WTC11 (cell line): ENCODE results near the gene OVCA2. TPM values are rescaled to one million over a fixed set of nuclear protein-coding genes. Genes with fewer than 3 reads are reported as not detected.

Experiments used
- ATAC-seq: fragments of 200-7000 bp; cut with Tn5 transposase; 2 replicates; pipeline ENCODE4 v1.10.0; 2021; ENCODE audit warnings: mild to moderate bottlenecking, moderate library complexity
- CTCF ChIA-PET: fragments of 300-600 bp; sonication (Branson Sonifier 250); formaldehyde crosslinking; loops from one replicate; lab custom pipeline; 2021; ENCODE audit warnings: antibody characterized with exemption; lab: Charles Lee
- POLR2A ChIA-PET: fragments of 350-600 bp; sonication (Branson Sonifier 250); formaldehyde crosslinking; loops from one replicate; lab custom pipeline; 2021; ENCODE audit warnings: antibody characterized with exemption; lab: Charles Lee
- DNase-seq: peaks from one replicate; pipeline ENCODE4 v3.0.0; 2021; ENCODE audit warnings: low spot score
- H3K27ac Mint-ChIP-seq: 2 replicates; pipeline ENCODE4 v1.8.0; 2021; ENCODE audit warnings: mixed read lengths
- H3K27me3 Mint-ChIP-seq: 2 replicates; pipeline ENCODE4 v1.8.0; 2021; ENCODE audit warnings: low read depth, mild to moderate bottlenecking, moderate library complexity, mixed read lengths
- H3K36me3 Mint-ChIP-seq: 2 replicates; pipeline ENCODE4 v1.8.0; 2021; ENCODE audit warnings: mixed read lengths
- H3K4me1 Mint-ChIP-seq: 2 replicates; pipeline ENCODE4 v1.8.0; 2022; ENCODE audit warnings: mixed read lengths
- H3K4me3 Mint-ChIP-seq: 2 replicates; pipeline ENCODE4 v1.8.0; 2021; ENCODE audit warnings: mild to moderate bottlenecking, moderate library complexity, mixed read lengths
- H3K9me3 Mint-ChIP-seq: 2 replicates; pipeline ENCODE4 v1.8.0; 2021; ENCODE audit warnings: mixed read lengths
- ATF1 ChIP-seq: sonication (generic); formaldehyde crosslinking; IDR thresholded peaks from 2 replicates; pipeline ENCODE4 v1.8.1; 2023; ENCODE audit warnings: mild to moderate bottlenecking, moderate library complexity, missing genetic modification reagents
- FOXK1 ChIP-seq: sonication (generic); formaldehyde crosslinking; IDR thresholded peaks from 2 replicates; pipeline ENCODE4 v1.8.0; 2022; ENCODE audit warnings: mild to moderate bottlenecking, moderate library complexity, missing genetic modification reagents
- HMGA2 ChIP-seq: fragments of 250-450 bp; sonication (Bioruptor Pico); IDR thresholded peaks from 2 replicates; pipeline ENCODE4 v1.4.0; 2021; ENCODE audit warnings: mild to moderate bottlenecking, moderate library complexity
- IRF2 ChIP-seq: sonication (generic); formaldehyde crosslinking; IDR thresholded peaks from 2 replicates; pipeline ENCODE4 v1.8.0; 2022; ENCODE audit warnings: low read depth, missing genetic modification reagents, borderline replicate concordance
- KAT7 ChIP-seq: sonication (generic); formaldehyde crosslinking; IDR thresholded peaks from 2 replicates; pipeline ENCODE4 v1.8.1; 2023; ENCODE audit warnings: missing genetic modification reagents, mild to moderate bottlenecking, borderline replicate concordance
- NFE2L1 ChIP-seq: sonication (generic); formaldehyde crosslinking; IDR thresholded peaks from 2 replicates; pipeline ENCODE4 v1.8.1; 2023; ENCODE audit warnings: missing genetic modification reagents
- PRRX2 ChIP-seq: fragments of 250-450 bp; sonication (Bioruptor Pico); IDR thresholded peaks from 2 replicates; pipeline ENCODE4 v1.8.0; 2021; ENCODE audit warnings: mild to moderate bottlenecking
- SP1 ChIP-seq: sonication (generic); formaldehyde crosslinking; conservative IDR thresholded peaks from 2 replicates; pipeline ENCODE4 v1.8.1; 2022; ENCODE audit warnings: missing genetic modification reagents
- TEAD1 ChIP-seq: sonication (generic); formaldehyde crosslinking; IDR thresholded peaks from 2 replicates; pipeline ENCODE4 v1.8.0; 2022; ENCODE audit warnings: mild to moderate bottlenecking, missing genetic modification reagents
- ZBTB21 ChIP-seq: sonication (generic); formaldehyde crosslinking; IDR thresholded peaks from 2 replicates; pipeline ENCODE4 v1.8.1; 2023; ENCODE audit warnings: mild to moderate bottlenecking, missing genetic modification reagents, borderline replicate concordance
- ZNF396 ChIP-seq: fragments of 250-450 bp; sonication (Bioruptor Pico); IDR thresholded peaks from 2 replicates; pipeline ENCODE4 v1.8.0; 2021; ENCODE audit warnings: mild to moderate bottlenecking, moderate library complexity, borderline replicate concordance
- total RNA-seq: library from RNA; stranded (reverse); gene quantifications from 3 replicates; pipeline ENCODE4 v1.2.3, GENCODE V29; 2021
- TF ChIP-seq, protein P1 (sequence below): sonication (generic); formaldehyde crosslinking; IDR thresholded peaks from 2 replicates; pipeline ENCODE4 v1.8.1; 2022; ENCODE audit warnings: missing genetic modification reagents, borderline replicate concordance
- TF ChIP-seq, protein P2 (sequence below): fragments of 250-450 bp; sonication (Bioruptor Pico); IDR thresholded peaks from 2 replicates; pipeline ENCODE4 v1.9.0; 2021; ENCODE audit warnings: mild to moderate bottlenecking
- TF ChIP-seq, protein P3 (sequence below): fragments of 250-450 bp; sonication (Bioruptor Pico); IDR thresholded peaks from 2 replicates; pipeline ENCODE4 v1.9.0; 2021; ENCODE audit warnings: mild to moderate bottlenecking
- TF ChIP-seq, protein P4 (sequence below): sonication (generic); formaldehyde crosslinking; conservative IDR thresholded peaks from 2 replicates; pipeline ENCODE4 v1.8.1; 2023; ENCODE audit warnings: mild to moderate bottlenecking, low read depth, missing genetic modification reagents, moderate library complexity
- TF ChIP-seq, protein P5 (sequence below): sonication (generic); formaldehyde crosslinking; IDR thresholded peaks from 2 replicates; pipeline ENCODE4 v1.8.0; 2023; ENCODE audit warnings: mild to moderate bottlenecking, missing genetic modification reagents
- TF ChIP-seq, protein P6 (sequence below): sonication (generic); formaldehyde crosslinking; IDR thresholded peaks from 2 replicates; pipeline ENCODE4 v1.8.1; 2023; ENCODE audit warnings: mild to moderate bottlenecking, moderate library complexity, missing genetic modification reagents

OVCA2 gene
- total RNA-seq, 1 experiment from 2014 or later: 23.5 TPM

DNA sequence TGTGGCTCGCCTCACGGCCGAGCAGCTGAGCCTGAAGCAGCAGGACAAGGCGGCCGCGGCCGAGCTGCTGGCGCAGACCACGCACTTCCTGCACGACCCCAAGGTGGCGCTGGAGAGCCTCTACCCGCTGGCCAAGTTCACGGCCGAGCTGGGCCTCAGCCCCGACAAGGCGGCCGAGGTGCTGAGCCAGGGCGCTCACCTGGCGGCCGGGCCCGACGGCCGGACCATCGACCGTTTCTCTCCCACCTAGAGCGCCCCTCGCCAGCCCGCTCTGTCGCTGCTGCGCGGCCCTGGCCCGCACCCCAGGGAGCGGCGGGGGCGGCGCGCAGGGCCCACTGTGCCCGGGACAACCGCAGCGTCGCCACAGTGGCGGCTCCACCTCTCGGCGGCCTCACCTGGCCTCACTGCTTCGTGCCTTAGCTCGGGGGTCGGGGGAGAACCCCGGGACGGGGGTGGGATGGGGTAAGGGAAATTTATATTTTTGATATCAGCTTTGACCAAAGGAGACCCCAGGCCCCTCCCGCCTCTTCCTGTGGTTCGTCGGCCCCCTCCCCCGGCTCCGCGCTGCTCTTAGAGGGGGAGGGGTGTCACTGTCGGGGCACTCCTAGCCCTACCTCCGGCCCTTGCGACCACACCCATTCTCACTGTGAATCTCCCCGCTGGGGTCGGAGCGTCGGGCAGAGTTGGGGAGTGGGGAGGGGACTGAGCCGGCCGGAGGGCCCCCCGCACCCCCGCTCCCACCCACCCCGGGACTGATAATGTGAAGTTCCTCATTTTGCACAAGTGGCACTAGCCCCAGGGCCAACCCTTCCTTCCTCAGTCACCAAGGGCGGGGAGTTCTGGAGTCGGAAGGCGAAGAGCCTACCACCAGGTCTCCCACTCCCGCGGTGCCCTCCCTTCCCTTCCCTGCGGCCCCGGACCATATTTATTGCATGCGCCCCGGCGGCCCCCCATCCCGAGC, 17.0 kb downstream of the OVCA2 start (continued):
- TF ChIP-seq, protein P1, sequence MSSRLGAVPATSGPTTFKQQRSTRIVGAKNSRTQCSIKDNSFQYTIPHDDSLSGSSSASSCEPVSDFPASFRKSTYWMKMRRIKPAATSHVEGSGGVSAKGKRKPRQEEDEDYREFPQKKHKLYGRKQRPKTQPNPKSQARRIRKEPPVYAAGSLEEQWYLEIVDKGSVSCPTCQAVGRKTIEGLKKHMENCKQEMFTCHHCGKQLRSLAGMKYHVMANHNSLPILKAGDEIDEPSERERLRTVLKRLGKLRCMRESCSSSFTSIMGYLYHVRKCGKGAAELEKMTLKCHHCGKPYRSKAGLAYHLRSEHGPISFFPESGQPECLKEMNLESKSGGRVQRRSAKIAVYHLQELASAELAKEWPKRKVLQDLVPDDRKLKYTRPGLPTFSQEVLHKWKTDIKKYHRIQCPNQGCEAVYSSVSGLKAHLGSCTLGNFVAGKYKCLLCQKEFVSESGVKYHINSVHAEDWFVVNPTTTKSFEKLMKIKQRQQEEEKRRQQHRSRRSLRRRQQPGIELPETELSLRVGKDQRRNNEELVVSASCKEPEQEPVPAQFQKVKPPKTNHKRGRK: no peak
- TF ChIP-seq TEAD1 (CRISPR knock-in tag): no peak
- TF ChIP-seq, protein P2, sequence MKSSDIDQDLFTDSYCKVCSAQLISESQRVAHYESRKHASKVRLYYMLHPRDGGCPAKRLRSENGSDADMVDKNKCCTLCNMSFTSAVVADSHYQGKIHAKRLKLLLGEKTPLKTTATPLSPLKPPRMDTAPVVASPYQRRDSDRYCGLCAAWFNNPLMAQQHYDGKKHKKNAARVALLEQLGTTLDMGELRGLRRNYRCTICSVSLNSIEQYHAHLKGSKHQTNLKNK: no peak
- TF ChIP-seq PRRX2 (CRISPR knock-in tag): no peak

DNA sequence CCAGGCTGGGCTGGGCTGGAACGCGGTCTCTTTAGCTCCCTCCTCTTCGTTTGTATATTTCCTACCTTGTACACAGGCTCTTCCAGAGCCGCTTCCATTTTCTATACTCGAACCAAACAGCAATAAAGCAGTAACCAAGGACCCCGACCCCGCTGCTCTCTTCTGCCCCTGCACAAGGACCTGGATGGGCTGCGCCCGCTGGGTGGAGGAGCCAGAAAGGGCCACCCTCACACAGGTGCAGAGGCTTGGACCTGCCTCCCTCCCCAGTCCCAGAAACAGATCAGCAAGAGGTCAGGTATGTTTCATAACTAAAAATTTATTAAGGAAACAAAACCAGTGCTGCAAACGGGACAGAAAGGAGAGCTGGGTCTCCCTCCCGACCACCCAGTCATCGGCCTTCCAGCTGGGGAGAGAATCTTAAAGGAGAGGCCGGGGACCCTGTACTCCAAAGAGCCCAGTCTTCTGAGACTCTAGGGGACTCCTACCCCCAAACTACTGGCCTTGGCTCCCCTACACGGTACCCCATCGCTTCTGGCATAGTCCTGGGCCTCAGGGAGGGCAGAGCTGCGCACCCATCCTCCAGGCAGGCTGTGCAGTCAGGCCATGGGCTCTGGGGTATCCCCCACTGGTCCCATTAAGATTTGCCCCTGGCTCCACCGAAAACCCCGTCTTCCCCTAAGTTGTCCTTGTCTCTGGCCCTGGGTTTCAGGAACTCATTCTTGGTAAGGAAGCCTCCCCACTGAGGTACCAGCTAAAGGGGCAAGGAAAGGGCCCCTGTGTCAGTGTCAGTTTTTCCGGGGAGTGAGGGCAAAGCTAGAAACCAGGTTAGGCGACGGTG, 17.9 kb downstream of the OVCA2 start:
- CTCF ChIA-PET: interaction anchor here (0.6 to 6.2 kb wide), 12 partner anchors 11 to 323 kb away, joined by 3 to 229 read pairs (median 8); no protein-coding TSS in a partner anchor
- peak overlapping the region; percentile 61 for H3K4me3 Mint-ChIP-seq
- DNase-seq (no peak), ATAC-seq (no peak)
- TF ChIP-seq, protein P3, sequence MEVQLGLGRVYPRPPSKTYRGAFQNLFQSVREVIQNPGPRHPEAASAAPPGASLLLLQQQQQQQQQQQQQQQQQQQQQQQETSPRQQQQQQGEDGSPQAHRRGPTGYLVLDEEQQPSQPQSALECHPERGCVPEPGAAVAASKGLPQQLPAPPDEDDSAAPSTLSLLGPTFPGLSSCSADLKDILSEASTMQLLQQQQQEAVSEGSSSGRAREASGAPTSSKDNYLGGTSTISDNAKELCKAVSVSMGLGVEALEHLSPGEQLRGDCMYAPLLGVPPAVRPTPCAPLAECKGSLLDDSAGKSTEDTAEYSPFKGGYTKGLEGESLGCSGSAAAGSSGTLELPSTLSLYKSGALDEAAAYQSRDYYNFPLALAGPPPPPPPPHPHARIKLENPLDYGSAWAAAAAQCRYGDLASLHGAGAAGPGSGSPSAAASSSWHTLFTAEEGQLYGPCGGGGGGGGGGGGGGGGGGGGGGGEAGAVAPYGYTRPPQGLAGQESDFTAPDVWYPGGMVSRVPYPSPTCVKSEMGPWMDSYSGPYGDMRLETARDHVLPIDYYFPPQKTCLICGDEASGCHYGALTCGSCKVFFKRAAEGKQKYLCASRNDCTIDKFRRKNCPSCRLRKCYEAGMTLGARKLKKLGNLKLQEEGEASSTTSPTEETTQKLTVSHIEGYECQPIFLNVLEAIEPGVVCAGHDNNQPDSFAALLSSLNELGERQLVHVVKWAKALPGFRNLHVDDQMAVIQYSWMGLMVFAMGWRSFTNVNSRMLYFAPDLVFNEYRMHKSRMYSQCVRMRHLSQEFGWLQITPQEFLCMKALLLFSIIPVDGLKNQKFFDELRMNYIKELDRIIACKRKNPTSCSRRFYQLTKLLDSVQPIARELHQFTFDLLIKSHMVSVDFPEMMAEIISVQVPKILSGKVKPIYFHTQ: no peak
- TF ChIP-seq, protein P1: no peak
- TF ChIP-seq IRF2 (CRISPR knock-in tag) (no peak), FOXK1 (CRISPR knock-in tag) (no peak), KAT7 (no peak), SP1 (no peak)
- TF ChIP-seq, protein P4, sequence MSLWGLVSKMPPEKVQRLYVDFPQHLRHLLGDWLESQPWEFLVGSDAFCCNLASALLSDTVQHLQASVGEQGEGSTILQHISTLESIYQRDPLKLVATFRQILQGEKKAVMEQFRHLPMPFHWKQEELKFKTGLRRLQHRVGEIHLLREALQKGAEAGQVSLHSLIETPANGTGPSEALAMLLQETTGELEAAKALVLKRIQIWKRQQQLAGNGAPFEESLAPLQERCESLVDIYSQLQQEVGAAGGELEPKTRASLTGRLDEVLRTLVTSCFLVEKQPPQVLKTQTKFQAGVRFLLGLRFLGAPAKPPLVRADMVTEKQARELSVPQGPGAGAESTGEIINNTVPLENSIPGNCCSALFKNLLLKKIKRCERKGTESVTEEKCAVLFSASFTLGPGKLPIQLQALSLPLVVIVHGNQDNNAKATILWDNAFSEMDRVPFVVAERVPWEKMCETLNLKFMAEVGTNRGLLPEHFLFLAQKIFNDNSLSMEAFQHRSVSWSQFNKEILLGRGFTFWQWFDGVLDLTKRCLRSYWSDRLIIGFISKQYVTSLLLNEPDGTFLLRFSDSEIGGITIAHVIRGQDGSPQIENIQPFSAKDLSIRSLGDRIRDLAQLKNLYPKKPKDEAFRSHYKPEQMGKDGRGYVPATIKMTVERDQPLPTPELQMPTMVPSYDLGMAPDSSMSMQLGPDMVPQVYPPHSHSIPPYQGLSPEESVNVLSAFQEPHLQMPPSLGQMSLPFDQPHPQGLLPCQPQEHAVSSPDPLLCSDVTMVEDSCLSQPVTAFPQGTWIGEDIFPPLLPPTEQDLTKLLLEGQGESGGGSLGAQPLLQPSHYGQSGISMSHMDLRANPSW (CRISPR knock-in tag): no peak
- no peak overlapping the region for H3K27ac Mint-ChIP-seq
- no peaks in the 10 kb centered on the region for H3K9me3 Mint-ChIP-seq
- POLR2A ChIA-PET: no interaction called here
- peaks cover 3% of the 10 kb centered on the region for H3K36me3 Mint-ChIP-seq
- peaks cover 50% of the 10 kb centered on the region for H3K27me3 Mint-ChIP-seq
- peaks cover 33% of the 10 kb centered on the region for H3K4me1 Mint-ChIP-seq

DNA sequence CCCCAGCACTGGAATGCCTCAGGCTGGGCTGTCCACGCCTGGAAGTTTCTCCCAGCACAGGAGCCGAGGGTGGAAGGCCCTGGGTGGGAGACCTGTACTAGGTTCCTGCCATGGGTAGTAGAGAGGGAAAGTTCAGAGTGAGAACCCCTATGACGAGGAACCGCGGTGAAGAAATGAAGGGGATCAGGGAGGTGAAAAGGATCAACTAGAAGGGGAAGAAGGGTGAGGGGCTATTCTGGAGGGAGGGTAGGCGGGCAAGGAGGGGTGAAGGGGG, 18.5 kb downstream of the OVCA2 start:
- DNase-seq (no peak), ATAC-seq (no peak)
- POLR2A ChIA-PET: no interaction called here
- Mint-ChIP-seq H3K4me1 (peaks cover 36% of the 10 kb centered on the region), H3K9me3 (no peaks in the 10 kb centered on the region), H3K27ac (no peak overlapping the region), H3K27me3 (peaks cover 47% of the 10 kb centered on the region), H3K36me3 (peaks cover 3% of the 10 kb centered on the region), H3K4me3 (no peak overlapping the region)
- CTCF ChIA-PET: interaction anchor here (0.6 to 6.2 kb wide), 4 partner anchors 10 to 185 kb away, joined by 3 to 229 read pairs (median 11); no protein-coding TSS in a partner anchor
- TF ChIP-seq, protein P5, sequence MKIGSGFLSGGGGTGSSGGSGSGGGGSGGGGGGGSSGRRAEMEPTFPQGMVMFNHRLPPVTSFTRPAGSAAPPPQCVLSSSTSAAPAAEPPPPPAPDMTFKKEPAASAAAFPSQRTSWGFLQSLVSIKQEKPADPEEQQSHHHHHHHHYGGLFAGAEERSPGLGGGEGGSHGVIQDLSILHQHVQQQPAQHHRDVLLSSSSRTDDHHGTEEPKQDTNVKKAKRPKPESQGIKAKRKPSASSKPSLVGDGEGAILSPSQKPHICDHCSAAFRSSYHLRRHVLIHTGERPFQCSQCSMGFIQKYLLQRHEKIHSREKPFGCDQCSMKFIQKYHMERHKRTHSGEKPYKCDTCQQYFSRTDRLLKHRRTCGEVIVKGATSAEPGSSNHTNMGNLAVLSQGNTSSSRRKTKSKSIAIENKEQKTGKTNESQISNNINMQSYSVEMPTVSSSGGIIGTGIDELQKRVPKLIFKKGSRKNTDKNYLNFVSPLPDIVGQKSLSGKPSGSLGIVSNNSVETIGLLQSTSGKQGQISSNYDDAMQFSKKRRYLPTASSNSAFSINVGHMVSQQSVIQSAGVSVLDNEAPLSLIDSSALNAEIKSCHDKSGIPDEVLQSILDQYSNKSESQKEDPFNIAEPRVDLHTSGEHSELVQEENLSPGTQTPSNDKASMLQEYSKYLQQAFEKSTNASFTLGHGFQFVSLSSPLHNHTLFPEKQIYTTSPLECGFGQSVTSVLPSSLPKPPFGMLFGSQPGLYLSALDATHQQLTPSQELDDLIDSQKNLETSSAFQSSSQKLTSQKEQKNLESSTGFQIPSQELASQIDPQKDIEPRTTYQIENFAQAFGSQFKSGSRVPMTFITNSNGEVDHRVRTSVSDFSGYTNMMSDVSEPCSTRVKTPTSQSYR: no peak
- TF ChIP-seq HMGA2 (no peak), ATF1 (CRISPR knock-in tag) (no peak), ZBTB21 (CRISPR knock-in tag) (no peak), ZNF396 (CRISPR knock-in tag) (no peak), FOXK1 (CRISPR knock-in tag) (no peak), NFE2L1 (CRISPR knock-in tag) (no peak)
- TF ChIP-seq, protein P6, sequence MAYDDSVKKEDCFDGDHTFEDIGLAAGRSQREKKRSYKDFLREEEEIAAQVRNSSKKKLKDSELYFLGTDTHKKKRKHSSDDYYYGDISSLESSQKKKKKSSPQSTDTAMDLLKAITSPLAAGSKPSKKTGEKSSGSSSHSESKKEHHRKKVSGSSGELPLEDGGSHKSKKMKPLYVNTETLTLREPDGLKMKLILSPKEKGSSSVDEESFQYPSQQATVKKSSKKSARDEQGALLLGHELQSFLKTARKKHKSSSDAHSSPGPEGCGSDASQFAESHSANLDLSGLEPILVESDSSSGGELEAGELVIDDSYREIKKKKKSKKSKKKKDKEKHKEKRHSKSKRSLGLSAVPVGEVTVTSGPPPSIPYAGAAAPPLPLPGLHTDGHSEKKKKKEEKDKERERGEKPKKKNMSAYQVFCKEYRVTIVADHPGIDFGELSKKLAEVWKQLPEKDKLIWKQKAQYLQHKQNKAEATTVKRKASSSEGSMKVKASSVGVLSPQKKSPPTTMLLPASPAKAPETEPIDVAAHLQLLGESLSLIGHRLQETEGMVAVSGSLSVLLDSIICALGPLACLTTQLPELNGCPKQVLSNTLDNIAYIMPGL (CRISPR knock-in tag): no peak
